GM12801 (cell line): Measurements from ENCODE around the gene FANCD2OS.

Experiments used
- TF ChIP-seq, protein P1 (sequence below): IDR thresholded peaks from one replicate; pipeline ENCODE4 v1.5.1; 2011; ENCODE audit warnings: control low read depth; ENCODE audit not compliant: insufficient read length; ENCODE audit errors: extremely low read depth

FANCD2OS gene

DNA sequence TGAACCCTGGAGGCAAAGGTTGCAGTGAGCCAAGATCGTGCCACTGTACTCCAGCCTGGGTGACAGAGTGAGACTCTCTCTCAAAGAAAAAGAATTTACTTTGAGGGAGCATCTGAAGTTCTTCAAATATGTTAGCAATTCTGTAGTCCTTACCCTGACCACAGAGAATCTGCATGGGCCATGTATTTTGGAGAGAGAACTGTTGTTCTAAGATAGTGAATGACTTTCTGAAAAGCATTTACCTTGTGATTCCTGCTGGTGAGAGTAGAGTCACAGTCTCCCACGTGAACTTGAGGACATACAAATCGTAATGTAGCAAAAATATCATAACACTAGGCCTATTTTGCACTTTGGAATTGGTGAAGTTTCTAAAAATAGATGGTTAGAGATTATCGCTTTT is 11.3 kb upstream of the FANCD2OS start:
- TF ChIP-seq, protein P1, sequence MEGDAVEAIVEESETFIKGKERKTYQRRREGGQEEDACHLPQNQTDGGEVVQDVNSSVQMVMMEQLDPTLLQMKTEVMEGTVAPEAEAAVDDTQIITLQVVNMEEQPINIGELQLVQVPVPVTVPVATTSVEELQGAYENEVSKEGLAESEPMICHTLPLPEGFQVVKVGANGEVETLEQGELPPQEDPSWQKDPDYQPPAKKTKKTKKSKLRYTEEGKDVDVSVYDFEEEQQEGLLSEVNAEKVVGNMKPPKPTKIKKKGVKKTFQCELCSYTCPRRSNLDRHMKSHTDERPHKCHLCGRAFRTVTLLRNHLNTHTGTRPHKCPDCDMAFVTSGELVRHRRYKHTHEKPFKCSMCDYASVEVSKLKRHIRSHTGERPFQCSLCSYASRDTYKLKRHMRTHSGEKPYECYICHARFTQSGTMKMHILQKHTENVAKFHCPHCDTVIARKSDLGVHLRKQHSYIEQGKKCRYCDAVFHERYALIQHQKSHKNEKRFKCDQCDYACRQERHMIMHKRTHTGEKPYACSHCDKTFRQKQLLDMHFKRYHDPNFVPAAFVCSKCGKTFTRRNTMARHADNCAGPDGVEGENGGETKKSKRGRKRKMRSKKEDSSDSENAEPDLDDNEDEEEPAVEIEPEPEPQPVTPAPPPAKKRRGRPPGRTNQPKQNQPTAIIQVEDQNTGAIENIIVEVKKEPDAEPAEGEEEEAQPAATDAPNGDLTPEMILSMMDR: no peak

GRCh38 chr3:10116928-10117327 is 8.9 kb upstream of the FANCD2OS start:
- TF ChIP-seq, protein P1: no peak

GRCh38 chr3:10116138-10116460 is 8.0 kb upstream of the FANCD2OS start:
- TF ChIP-seq, protein P1: no peak

- TF ChIP-seq, protein P1: no peak
Observed at GRCh38 chr3:10115326-10116137, 7.5 kb upstream of the FANCD2OS start, which contains the start of gene BRK1. Gene BRK1, plus strand, starts transcription at chr3:10115675. Its CDS starts 27 bp downstream, at chr3:10115702.

DNA sequence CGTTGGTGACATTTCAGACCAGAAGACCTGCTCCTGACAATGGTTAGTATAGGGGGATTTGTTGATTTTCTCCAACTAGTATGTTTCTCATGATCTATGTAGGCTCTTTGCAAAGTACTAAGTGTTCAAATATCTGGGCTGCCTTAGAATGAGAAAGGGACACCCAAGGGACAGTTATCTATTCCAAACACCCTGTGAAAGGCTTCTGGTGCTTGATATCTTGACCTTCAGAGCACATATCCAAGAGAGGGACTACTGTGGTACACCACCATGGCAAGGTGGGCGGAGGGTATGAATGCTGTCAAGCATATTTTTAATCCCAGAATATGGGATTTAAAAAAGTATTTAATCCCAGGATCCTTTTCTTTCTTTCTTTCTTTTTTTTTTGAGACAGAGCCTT is 1.1 kb downstream of the FANCD2OS start:
- TF ChIP-seq, protein P1: no peak

DNA sequence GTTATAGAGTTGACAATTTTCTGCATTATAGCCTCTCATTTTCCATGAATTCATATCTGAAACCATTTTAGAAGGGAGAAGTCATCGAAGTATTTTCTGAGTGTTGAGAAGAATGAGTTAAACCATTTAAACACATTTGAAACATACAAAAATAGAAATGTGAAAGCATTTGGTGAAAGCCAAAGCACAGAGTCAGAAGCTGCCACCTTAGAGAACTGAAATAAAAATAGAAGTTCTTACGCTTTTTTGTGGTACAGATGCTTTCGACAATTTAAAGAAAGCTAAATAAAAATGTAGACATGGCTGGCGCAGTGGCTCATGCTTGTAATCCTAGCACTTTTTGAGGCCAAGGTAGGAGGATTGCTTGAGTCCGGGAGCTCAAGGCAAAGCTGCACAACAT is 9.0 kb downstream of the FANCD2OS start:
- TF ChIP-seq, protein P1: no peak

DNA sequence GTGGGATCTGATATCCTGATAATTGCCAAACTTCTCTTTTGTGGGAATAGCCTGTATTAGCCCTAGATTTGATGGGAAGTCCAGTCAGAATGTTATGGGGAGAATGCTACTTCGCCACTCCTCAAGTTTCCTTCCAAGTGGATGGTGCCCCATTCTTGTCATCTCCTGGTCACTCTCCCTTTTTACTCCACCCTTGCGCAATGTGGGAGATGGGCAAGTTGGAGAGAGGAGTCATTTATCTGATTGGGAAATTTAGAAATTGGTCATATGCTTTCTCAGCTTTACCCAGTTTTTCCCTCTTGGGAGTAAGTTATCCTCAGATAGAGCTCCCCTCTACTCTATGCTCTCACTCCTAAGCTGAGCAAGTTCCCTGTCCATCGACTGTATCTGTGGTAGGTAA is 14.4 kb downstream of the FANCD2OS start:
- TF ChIP-seq, protein P1: no peak
